ENCODE results near the gene LANCL2. TPM values are rescaled to one million over a fixed set of nuclear protein-coding genes. Genes with fewer than 3 reads are reported as not detected.

Gene LANCL2
- total RNA-seq, 1 experiment from 2014 or later, result 10.0 TPM

DNA sequence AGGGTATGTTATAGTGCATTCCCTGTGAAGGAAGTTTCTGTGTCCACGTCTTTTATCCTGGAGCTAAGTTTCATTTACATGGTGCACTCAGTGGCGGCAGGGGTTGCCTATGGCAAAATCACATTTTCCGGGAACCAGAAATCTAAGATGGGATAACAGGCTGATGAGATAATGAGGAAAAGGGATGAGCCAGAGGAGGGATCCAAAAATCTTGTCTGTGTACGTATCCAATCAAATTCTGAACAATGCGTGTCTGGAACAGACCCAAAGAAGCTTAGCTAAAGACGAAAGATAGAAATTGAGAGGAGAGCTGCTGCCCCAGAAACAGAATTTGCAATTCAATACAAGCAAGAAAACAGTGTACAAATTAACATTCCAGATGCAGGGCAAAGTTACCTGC is 16.1 kb downstream of the LANCL2 start:
- no peak for TF ChIP-seq POLR2AphosphoS5 (IDR thresholded peaks at IDR 0.05; ENCODE audit: low read depth, low read length)
- TF ChIP-seq ZNF274 (IDR thresholded peaks at IDR 0.05; ENCODE audit: low read depth, low read length), result no peak
- TF ChIP-seq CBX3 (IDR thresholded peaks at IDR 0.05; ENCODE audit: low read depth), result no peak
- TF ChIP-seq, protein P1, sequence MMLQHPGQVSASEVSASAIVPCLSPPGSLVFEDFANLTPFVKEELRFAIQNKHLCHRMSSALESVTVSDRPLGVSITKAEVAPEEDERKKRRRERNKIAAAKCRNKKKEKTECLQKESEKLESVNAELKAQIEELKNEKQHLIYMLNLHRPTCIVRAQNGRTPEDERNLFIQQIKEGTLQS (IDR thresholded peaks at IDR 0.05), result no peak
- TF ChIP-seq SP1 (IDR thresholded peaks at IDR 0.05; ENCODE audit: low read depth), result no peak
- TF ChIP-seq JUND (IDR thresholded peaks at IDR 0.05), result no peak
- TF ChIP-seq, protein P2, sequence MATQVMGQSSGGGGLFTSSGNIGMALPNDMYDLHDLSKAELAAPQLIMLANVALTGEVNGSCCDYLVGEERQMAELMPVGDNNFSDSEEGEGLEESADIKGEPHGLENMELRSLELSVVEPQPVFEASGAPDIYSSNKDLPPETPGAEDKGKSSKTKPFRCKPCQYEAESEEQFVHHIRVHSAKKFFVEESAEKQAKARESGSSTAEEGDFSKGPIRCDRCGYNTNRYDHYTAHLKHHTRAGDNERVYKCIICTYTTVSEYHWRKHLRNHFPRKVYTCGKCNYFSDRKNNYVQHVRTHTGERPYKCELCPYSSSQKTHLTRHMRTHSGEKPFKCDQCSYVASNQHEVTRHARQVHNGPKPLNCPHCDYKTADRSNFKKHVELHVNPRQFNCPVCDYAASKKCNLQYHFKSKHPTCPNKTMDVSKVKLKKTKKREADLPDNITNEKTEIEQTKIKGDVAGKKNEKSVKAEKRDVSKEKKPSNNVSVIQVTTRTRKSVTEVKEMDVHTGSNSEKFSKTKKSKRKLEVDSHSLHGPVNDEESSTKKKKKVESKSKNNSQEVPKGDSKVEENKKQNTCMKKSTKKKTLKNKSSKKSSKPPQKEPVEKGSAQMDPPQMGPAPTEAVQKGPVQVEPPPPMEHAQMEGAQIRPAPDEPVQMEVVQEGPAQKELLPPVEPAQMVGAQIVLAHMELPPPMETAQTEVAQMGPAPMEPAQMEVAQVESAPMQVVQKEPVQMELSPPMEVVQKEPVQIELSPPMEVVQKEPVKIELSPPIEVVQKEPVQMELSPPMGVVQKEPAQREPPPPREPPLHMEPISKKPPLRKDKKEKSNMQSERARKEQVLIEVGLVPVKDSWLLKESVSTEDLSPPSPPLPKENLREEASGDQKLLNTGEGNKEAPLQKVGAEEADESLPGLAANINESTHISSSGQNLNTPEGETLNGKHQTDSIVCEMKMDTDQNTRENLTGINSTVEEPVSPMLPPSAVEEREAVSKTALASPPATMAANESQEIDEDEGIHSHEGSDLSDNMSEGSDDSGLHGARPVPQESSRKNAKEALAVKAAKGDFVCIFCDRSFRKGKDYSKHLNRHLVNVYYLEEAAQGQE (IDR thresholded peaks at IDR 0.05; ENCODE audit: low read depth), result no peak
- TF ChIP-seq CEBPB (IDR thresholded peaks at IDR 0.05; ENCODE audit: low read depth), result no peak
- TF ChIP-seq SIN3A (IDR thresholded peaks at IDR 0.05; ENCODE audit: low read depth), result no peak
- TF ChIP-seq FOSL1 (IDR thresholded peaks at IDR 0.05; ENCODE audit: low read depth), result no peak
- TF ChIP-seq TCF7L2 (IDR thresholded peaks at IDR 0.05; ENCODE audit: borderline replicate concordance, extremely low read depth, insufficient read depth, insufficient read length), result no peak
- no peak for TF ChIP-seq EGR1 (IDR thresholded peaks at IDR 0.05; ENCODE audit: low read depth)
- TF ChIP-seq, protein P3, sequence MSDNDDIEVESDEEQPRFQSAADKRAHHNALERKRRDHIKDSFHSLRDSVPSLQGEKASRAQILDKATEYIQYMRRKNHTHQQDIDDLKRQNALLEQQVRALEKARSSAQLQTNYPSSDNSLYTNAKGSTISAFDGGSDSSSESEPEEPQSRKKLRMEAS (IDR thresholded peaks at IDR 0.05), result no peak
- no peak for TF ChIP-seq RAD21 (IDR thresholded peaks at IDR 0.05; ENCODE audit: low read depth)
- TF ChIP-seq ELF1 (IDR thresholded peaks at IDR 0.05; ENCODE audit: borderline replicate concordance, low read depth), result no peak
- TF ChIP-seq POLR2A (IDR thresholded peaks at IDR 0.05; ENCODE audit: borderline replicate concordance, extremely low read depth, insufficient read depth, insufficient read length), result no peak
- no peak for TF ChIP-seq YY1 (IDR thresholded peaks at IDR 0.05; ENCODE audit: extremely low read depth, insufficient replicate concordance, low read depth, low read length)
- no peak for TF ChIP-seq SRF (IDR thresholded peaks at IDR 0.05; ENCODE audit: low read depth)
- TF ChIP-seq EZH2 (IDR thresholded peaks at IDR 0.05), result no peak
- TF ChIP-seq ZFX (IDR thresholded peaks at IDR 0.05), result no peak
- POLR2A ChIA-PET, result no interaction called here
- H3K4me2 ChIP-seq (ENCODE audit: low read length), result no peak overlapping the region
- DNase-seq (ENCODE audit: low read depth, low spot score), result no peak
- no TSS peak for BruUV-seq (replicated peaks)
- no peak overlapping the region for H3K27ac ChIP-seq (ENCODE audit: low read depth, low read length)
- H3K9ac ChIP-seq (ENCODE audit: low read length), result no peak overlapping the region
- CTCF ChIA-PET, result no interaction called here
- H3K9me3 ChIP-seq (ENCODE audit: control insufficient read depth in 1 of 2, insufficient read depth in 1 of 2, low read depth in 1 of 2, low read length in 2 of 2), result peaks cover 4 to 9% of the 10 kb centered on the region in 2 experiments; a peak in 2 of 4 replicates
- H3K36me3 ChIP-seq (ENCODE audit: control insufficient read depth in 1 of 2, insufficient read depth in 2 of 2, low read length in 2 of 2), result no peaks in the 10 kb centered on the region
- no peak overlapping the region for H2AFZ ChIP-seq (ENCODE audit: low read depth, low read length, poor library complexity, severe bottlenecking)
- intact Hi-C loops (cut with micrococcal nuclease), result no loop called here
- no peaks in the 10 kb centered on the region for H3K4me1 ChIP-seq (ENCODE audit: control insufficient read depth in 1 of 2, insufficient read depth in 2 of 2, low read length in 2 of 2)
- no peaks in the 10 kb centered on the region for H4K20me1 ChIP-seq (ENCODE audit: insufficient read depth)
- H3K79me2 ChIP-seq (ENCODE audit: insufficient read depth, low read length), result 0 out of 2 replicates have a peak, but pooled peaks cover 4% of the 10 kb centered on the region
- RAD21 ChIA-PET (ENCODE audit: low non-redundant PET in 1 of 2, low total read pairs in 2 of 2, uncharacterized antibody in 2 of 2, unreplicated experiment in 2 of 2), result no interaction called here
- H3K9me2 ChIP-seq (ENCODE audit: insufficient read depth), result no peaks in the 10 kb centered on the region
- H3K27me3 ChIP-seq (ENCODE audit: insufficient read depth, low read length), result no peaks in the 10 kb centered on the region
- no peak overlapping the region for H3K4me3 ChIP-seq (replicated peaks in 1 of 2; ENCODE audit: low read depth in 1 of 2, low read length in 2 of 2)
- ATAC-seq, result no peak

Data from HCT116 (cell line).